ENCODE data around the gene GNAL.

GNAL gene

DNA sequence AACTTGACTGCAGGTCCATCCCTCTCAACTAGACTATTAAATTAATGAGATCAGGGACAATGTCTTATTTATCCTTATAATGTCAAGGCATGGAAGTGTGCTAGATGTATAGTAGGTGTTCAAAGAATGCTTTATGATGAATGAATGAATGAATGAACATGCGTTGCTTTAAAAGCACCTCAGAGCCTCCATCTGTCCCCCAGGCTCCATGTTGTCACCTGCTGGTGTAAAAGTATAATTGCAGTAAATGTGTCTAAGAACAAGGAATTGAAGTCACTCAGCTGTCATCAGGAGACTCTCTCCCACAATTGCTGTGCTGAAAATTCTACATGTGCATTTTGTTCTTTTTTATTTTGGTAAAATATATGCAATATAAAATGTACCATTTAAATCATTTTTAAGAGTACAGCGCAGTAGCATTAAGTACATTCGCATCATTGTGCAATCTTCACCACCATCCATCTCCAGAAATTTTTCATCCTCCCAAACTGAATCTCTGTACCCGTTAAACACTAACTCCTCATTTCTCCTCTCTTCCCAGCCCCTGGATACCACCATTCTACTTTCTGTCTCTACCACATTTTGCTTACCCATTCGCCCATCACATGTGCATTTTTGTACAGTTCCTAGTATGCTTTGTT, 52.6 kb downstream of the GNAL start:
- H3K27ac ChIP-seq (ENCODE audit: extremely low read depth, low read depth, low read length) = no peak overlapping the region
- ChIA-PET POLR2A (no interaction called here), CTCF (interaction anchor here (0.6 to 6.2 kb wide), 9 partner anchors 9 to 297 kb away, joined by 3 to 52 read pairs (median 6); no protein-coding TSS in a partner anchor)
- TF ChIP-seq CTCF (tag by site-specific recombination; IDR thresholded peaks at IDR 0.05) (no peak; the same call in 1 of the 2 replicates), ZNF654 (tag by site-specific recombination; IDR thresholded peaks at IDR 0.05; ENCODE audit: low read depth) (peak; percentile 20), ZNF707 (tag by site-specific recombination; IDR thresholded peaks at IDR 0.05) (no peak), ZNF223 (tag by site-specific recombination; IDR thresholded peaks at IDR 0.05) (no peak), ZNF335 (tag by site-specific recombination; conservative IDR thresholded peaks at IDR 0.05) (no peak), ZNF211 (tag by site-specific recombination; IDR thresholded peaks at IDR 0.05; ENCODE audit: low read depth) (no peak), ZSCAN16 (tag by site-specific recombination; IDR thresholded peaks at IDR 0.05) (peak; percentile 27; the same call in 1 of the 2 replicates)
- no peaks in the 10 kb centered on the region for H3K4me1 ChIP-seq (ENCODE audit: control insufficient read depth, insufficient read depth, low read length)
- no peaks in the 10 kb centered on the region for H3K36me3 ChIP-seq (ENCODE audit: control insufficient read depth in 2 of 2, insufficient read depth in 1 of 2, low read length in 2 of 2)
- H3K4me3 ChIP-seq (ENCODE audit: low read depth, low read length) = no peak overlapping the region
- H3K9me3 ChIP-seq (ENCODE audit: control insufficient read depth, insufficient read depth, low read depth, low read length) = no peaks in the 10 kb centered on the region

DNA sequence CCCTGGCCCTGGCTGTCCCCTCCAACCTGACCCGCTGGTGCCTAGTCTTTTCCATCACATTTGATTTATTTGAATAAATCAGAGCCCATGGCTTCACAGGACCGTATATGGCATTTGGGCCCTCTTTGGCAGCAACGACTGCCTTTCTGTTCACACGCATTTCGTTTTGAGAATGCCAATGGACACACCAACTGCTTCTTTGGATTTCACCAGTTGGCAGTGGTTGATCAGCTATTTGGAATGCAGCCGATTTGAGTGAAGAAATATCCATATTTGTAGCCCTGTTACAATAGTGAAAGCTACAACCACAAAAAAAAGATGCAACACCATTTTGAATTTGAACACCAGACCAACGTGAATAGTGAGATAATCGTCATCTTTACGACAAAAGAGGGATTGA, 56.5 kb downstream of the GNAL start:
- ChIA-PET POLR2A (interaction anchor here (0.8 kb wide), 1 partner anchor 194 kb away, joined by 9 read pairs; no protein-coding TSS in a partner anchor), CTCF (interaction anchor here (1.9 to 6.2 kb wide), 2 partner anchors 13 to 90 kb away, joined by 7 to 52 read pairs; no protein-coding TSS in a partner anchor)
- Histone ChIP-seq H3K4me1 (ENCODE audit: control insufficient read depth, insufficient read depth, low read length) (no peaks in the 10 kb centered on the region), H3K4me3 (ENCODE audit: low read depth, low read length) (no peak overlapping the region), H3K9me3 (ENCODE audit: control insufficient read depth, insufficient read depth, low read depth, low read length) (no peaks in the 10 kb centered on the region), H3K27ac (ENCODE audit: extremely low read depth, low read depth, low read length) (no peak overlapping the region), H3K36me3 (ENCODE audit: control insufficient read depth in 2 of 2, insufficient read depth in 1 of 2, low read length in 2 of 2) (no peaks in the 10 kb centered on the region)
- no peak for TF ChIP-seq ZNF354C (tag by site-specific recombination; IDR thresholded peaks at IDR 0.05; ENCODE audit: borderline replicate concordance, low read depth)
- TF ChIP-seq ZNF426 (tag by site-specific recombination; IDR thresholded peaks at IDR 0.05) = no peak
- no peak for TF ChIP-seq ZNF639 (tag by site-specific recombination; IDR thresholded peaks at IDR 0.05)
- no peak for TF ChIP-seq SP2 (tag by site-specific recombination; IDR thresholded peaks at IDR 0.05)
- TF ChIP-seq ZNF274 (IDR thresholded peaks at IDR 0.05; ENCODE audit: low read length) = no peak
- TF ChIP-seq ZNF274 (tag by site-specific recombination; IDR thresholded peaks at IDR 0.05; ENCODE audit: borderline replicate concordance) = no peak

GRCh38 chr18:11747286-11747685, 58.2 kb downstream of the GNAL start:
- Histone ChIP-seq H3K27ac (ENCODE audit: extremely low read depth, low read depth, low read length) (no peak overlapping the region), H3K4me1 (ENCODE audit: control insufficient read depth, insufficient read depth, low read length) (no peaks in the 10 kb centered on the region), H3K9me3 (ENCODE audit: control insufficient read depth, insufficient read depth, low read depth, low read length) (no peaks in the 10 kb centered on the region), H3K4me3 (ENCODE audit: low read depth, low read length) (no peak overlapping the region), H3K36me3 (ENCODE audit: control insufficient read depth in 2 of 2, insufficient read depth in 1 of 2, low read length in 2 of 2) (no peaks in the 10 kb centered on the region)
- CTCF ChIA-PET = interaction anchor here (0.9 to 1.2 kb wide), 3 partner anchors 11 to 292 kb away, joined by 3 to 5 read pairs (median 3); no protein-coding TSS in a partner anchor
- POLR2A ChIA-PET = interaction anchor here (0.6 kb wide), 1 partner anchor 118 kb away, joined by 4 read pairs; no protein-coding TSS in a partner anchor
- TF ChIP-seq ZNF148 (tag by site-specific recombination; IDR thresholded peaks at IDR 0.05; ENCODE audit: borderline replicate concordance) (no peak), ZNF530 (tag by site-specific recombination; IDR thresholded peaks at IDR 0.05; ENCODE audit: low read depth) (no peak), ZSCAN16 (tag by site-specific recombination; IDR thresholded peaks at IDR 0.05) (no peak), ZNF23 (tag by site-specific recombination; IDR thresholded peaks at IDR 0.05; ENCODE audit: borderline replicate concordance) (no peak), ZNF112 (tag by site-specific recombination; IDR thresholded peaks at IDR 0.05) (no peak), ZNF366 (tag by site-specific recombination; conservative IDR thresholded peaks at IDR 0.05) (no peak), ZNF843 (tag by site-specific recombination; IDR thresholded peaks at IDR 0.05) (no peak)
- TF ChIP-seq, protein P1, sequence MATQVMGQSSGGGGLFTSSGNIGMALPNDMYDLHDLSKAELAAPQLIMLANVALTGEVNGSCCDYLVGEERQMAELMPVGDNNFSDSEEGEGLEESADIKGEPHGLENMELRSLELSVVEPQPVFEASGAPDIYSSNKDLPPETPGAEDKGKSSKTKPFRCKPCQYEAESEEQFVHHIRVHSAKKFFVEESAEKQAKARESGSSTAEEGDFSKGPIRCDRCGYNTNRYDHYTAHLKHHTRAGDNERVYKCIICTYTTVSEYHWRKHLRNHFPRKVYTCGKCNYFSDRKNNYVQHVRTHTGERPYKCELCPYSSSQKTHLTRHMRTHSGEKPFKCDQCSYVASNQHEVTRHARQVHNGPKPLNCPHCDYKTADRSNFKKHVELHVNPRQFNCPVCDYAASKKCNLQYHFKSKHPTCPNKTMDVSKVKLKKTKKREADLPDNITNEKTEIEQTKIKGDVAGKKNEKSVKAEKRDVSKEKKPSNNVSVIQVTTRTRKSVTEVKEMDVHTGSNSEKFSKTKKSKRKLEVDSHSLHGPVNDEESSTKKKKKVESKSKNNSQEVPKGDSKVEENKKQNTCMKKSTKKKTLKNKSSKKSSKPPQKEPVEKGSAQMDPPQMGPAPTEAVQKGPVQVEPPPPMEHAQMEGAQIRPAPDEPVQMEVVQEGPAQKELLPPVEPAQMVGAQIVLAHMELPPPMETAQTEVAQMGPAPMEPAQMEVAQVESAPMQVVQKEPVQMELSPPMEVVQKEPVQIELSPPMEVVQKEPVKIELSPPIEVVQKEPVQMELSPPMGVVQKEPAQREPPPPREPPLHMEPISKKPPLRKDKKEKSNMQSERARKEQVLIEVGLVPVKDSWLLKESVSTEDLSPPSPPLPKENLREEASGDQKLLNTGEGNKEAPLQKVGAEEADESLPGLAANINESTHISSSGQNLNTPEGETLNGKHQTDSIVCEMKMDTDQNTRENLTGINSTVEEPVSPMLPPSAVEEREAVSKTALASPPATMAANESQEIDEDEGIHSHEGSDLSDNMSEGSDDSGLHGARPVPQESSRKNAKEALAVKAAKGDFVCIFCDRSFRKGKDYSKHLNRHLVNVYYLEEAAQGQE (tag by site-specific recombination; IDR thresholded peaks at IDR 0.05) = no peak

Measured in HEK293 (cell line).